Measurements from ENCODE around the gene XPC.
"Not testable (repeated sequence)": the region's sequence is repeated elsewhere in the genome, so short reads cannot be mapped to it uniquely, and the experiment has no call there.

Gene XPC

GRCh38 chr3:14121859-14122258 lies 56.5 kb downstream of the XPC start:
- DNase-seq: no peak

- DNase-seq: not testable (repeated sequence)
These were observed 57.4 kb downstream of the XPC start for GRCh38 chr3:14120921-14121448.

DNA sequence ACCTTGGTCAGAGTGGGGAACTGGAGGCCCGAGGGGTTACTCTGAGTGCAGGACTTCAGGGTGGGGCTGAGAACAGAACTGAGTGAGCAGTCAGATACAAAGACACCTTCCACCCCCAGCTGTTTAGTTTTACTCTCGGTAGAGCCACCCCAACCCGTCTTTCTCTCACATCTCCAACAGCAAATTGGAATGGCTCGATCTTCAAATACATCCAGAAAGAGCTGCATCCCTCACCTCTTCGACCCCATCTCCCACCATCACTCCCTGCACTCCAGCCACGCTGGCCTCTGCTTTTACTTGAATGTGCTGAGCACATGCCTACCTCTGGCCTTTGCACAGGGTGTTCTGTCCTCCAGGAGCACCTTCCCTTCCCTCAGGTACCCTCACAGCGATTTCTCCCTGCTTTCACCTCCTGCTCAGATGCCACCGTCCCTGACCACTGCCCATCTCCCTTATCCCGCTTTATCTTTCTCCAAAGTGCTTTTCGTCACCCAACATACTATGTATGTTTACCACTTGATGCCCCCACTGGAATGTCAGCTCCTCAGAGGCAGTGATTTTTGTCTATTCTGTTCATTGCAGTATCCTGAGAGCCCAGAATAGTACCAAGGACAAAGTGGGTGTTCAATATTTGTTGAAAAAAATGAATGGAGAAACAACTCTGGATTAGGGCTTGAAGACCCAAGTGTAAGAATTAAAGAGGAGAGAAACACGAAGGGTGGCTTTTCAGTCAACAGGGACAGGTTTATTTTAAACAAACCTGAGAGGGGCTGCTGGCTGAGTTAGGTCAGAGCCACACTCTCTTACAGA lies 58.1 kb downstream of the XPC start:
- DNase-seq: no peak

DNA sequence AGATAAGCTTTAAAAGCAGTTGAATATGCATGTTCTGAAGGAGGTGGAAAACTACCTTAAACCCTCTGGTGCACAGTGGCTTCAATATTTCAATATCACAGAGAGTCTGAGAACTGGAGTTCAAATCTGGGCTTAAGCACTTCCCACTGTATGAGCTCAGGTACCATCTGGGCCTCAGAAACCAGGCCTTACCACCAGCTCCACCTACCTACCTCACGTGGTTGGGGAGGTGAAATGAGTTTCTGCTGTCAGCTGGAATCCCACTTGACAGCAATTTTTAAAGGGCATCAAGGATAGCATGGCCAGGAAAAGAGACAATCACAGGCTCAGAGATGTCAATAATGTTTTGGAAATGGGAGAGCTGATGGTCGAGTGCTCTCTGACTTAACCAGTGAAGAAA lies 58.8 kb downstream of the XPC start:
- no peak for DNase-seq

GRCh38 chr3:14118400-14119381 lies 59.7 kb downstream of the XPC start:
- DNase-seq: no peak

- no peak for DNase-seq
These were observed 60.7 kb downstream of the XPC start for GRCh38 chr3:14117468-14118399.

GRCh38 chr3:14113965-14114635 lies 64.3 kb downstream of the XPC start:
- no peak for DNase-seq

DNA sequence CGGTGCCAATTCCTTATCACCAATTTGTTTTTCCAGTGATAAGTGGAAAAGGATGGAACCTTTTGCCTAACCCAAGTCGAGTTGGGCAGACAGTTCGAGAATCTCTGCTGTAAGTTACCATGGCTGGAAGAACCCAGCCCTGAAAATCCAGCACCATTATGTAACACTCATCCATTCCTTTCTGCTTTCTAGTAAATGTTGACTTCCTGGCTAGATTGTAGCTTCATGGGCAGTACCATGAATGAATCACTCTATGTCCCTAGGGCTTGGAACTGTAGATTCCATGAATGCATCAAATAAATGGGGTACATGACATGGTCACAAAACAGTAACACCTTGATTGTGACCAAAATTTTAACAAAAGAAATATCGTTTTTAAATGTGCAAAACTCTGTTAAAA lies 67.7 kb downstream of the XPC start:
- no peak for DNase-seq

GRCh38 chr3:14109821-14110220 lies 68.6 kb downstream of the XPC start:
- not testable (repeated sequence) for DNase-seq

- DNase-seq: no peak
These were observed 80.6 kb downstream of the XPC start for GRCh38 chr3:14097616-14098391.

DNA sequence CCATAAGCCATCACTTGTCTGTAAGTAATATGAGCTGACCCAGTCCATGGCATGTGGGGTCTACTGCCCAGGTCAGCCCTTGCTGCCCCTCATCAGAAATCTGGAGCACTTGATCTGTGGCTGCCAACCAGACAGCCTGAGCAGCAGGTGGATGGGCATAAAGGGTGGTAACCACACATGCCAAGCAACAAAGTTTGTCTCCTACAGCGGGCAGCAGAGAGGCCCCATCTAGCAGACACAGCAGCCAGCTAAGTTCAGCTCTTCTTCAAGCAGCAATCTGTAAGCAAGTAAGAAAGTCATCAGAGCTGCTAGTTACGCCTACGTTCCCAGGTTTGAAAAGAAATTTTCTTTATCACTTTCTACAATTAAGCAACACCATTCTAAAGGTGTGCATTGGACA lies 81.7 kb downstream of the XPC start:
- DNase-seq: no peak
